Astrocyte (in vitro differentiated cells and primary cell): ENCODE data around the gene UBL4B.

ENCODE experiments used
- EZH2 ChIP-seq: IDR thresholded peaks from 2 replicates; pipeline ENCODE4 v1.6.1; 2012; ENCODE audit warnings: mild to moderate bottlenecking, low read length, inconsistent platforms; ENCODE audit not compliant: insufficient read depth
- TF ChIP-seq, protein P1 (sequence below): IDR thresholded peaks from 2 replicates; pipeline ENCODE4 v1.5.1; 2011; ENCODE audit warnings: low read depth, mild to moderate bottlenecking, inconsistent platforms, low read length, moderate library complexity; ENCODE audit not compliant: insufficient read depth

DNA sequence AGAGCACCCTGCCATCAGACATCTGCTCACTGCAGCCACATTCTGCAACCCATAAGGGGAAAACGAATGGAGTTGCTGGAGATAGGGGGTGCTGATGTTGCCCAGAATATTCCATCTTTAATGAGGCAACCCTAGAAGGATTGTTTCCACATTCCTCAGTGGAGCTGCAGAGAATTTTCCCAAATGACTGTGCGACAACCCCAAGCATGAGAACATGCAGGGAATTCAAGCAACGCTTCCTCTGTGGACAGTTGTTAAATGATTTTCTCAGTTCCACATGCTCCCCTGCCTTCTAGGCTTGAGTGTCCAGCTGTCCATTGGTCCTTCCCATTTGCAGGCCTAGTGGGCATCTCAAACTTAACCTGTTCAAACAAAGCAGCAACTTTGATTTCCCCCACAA, 20.5 kb upstream of the UBL4B start:
- TF ChIP-seq, protein P1, sequence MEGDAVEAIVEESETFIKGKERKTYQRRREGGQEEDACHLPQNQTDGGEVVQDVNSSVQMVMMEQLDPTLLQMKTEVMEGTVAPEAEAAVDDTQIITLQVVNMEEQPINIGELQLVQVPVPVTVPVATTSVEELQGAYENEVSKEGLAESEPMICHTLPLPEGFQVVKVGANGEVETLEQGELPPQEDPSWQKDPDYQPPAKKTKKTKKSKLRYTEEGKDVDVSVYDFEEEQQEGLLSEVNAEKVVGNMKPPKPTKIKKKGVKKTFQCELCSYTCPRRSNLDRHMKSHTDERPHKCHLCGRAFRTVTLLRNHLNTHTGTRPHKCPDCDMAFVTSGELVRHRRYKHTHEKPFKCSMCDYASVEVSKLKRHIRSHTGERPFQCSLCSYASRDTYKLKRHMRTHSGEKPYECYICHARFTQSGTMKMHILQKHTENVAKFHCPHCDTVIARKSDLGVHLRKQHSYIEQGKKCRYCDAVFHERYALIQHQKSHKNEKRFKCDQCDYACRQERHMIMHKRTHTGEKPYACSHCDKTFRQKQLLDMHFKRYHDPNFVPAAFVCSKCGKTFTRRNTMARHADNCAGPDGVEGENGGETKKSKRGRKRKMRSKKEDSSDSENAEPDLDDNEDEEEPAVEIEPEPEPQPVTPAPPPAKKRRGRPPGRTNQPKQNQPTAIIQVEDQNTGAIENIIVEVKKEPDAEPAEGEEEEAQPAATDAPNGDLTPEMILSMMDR, result no peak
- TF ChIP-seq EZH2, result no peak
